GM21717 (cell line): ENCODE measurements around the gene MINDY1.
A peak's percentile ranks its signal among the peaks of the same experiment; 100 is the strongest.

Experiments used
- ATAC-seq: cut with Tn5 transposase; IDR thresholded peaks from one replicate; pipeline ENCODE4 v1.9.1; 2021; ENCODE audit warnings: mild to moderate bottlenecking, moderate library complexity; ENCODE audit not compliant: unreplicated experiment

The MINDY1 gene

GRCh38 chr1:151012684-151013471 lies 6.2 kb upstream of the MINDY1 start:
- no peak for ATAC-seq

- ATAC-seq: no peak
Observed at GRCh38 chr1:151011154-151011850, 4.6 kb upstream of the MINDY1 start.

GRCh38 chr1:151010346-151010726 lies 3.6 kb upstream of the MINDY1 start:
- no peak for ATAC-seq

- no peak for ATAC-seq
Observed at GRCh38 chr1:151009674-151010345, 3.1 kb upstream of the MINDY1 start.

GRCh38 chr1:151009206-151009587 lies 2.5 kb upstream of the MINDY1 start:
- no peak for ATAC-seq

- ATAC-seq: peak; percentile 72
Observed at GRCh38 chr1:151008244-151009205, 1.8 kb upstream of the MINDY1 start, which contains the start of gene PRUNE1. PRUNE1 (plus strand) TSS chr1:151008449; CDS start chr1:151008633, 184 bp downstream.

- ATAC-seq: no peak
Observed at GRCh38 chr1:151007853-151008243, 1.1 kb upstream of the MINDY1 start.

GRCh38 chr1:151005729-151006319 lies 878 bp downstream of the MINDY1 start:
- no peak for ATAC-seq

- ATAC-seq: no peak
Observed at GRCh38 chr1:151003180-151003579, 3.5 kb downstream of the MINDY1 start.

- ATAC-seq: no peak
Observed at GRCh38 chr1:151002611-151003010, 4.1 kb downstream of the MINDY1 start.

- no peak for ATAC-seq
Observed at GRCh38 chr1:151002051-151002450, 4.7 kb downstream of the MINDY1 start.

GRCh38 chr1:151001602-151002001 lies 5.1 kb downstream of the MINDY1 start:
- no peak for ATAC-seq

GRCh38 chr1:151000408-151000807 lies 6.3 kb downstream of the MINDY1 start:
- ATAC-seq: no peak

GRCh38 chr1:150999926-151000325 lies 6.8 kb downstream of the MINDY1 start:
- ATAC-seq: no peak

- no peak for ATAC-seq
Observed at GRCh38 chr1:150999051-150999674, 7.5 kb downstream of the MINDY1 start.

- ATAC-seq: no peak
Observed at GRCh38 chr1:150997949-150998348, 8.8 kb downstream of the MINDY1 start.

GRCh38 chr1:150997126-150997872 lies 9.4 kb downstream of the MINDY1 start:
- ATAC-seq: no peak

- no peak for ATAC-seq
Observed at GRCh38 chr1:150995896-150996295, 10.8 kb downstream of the MINDY1 start.

GRCh38 chr1:150995460-150995859 lies 11.2 kb downstream of the MINDY1 start:
- no peak for ATAC-seq
